ENCODE results near the gene MEF2B. TPM values are rescaled to one million over a fixed set of nuclear protein-coding genes. Genes with fewer than 3 reads are reported as not detected.
A peak's percentile ranks its signal among the peaks of the same experiment; 100 is the strongest.

MEF2B gene
- total RNA-seq, 4 donors from 2014 or later, result 0.49 to 2.2 (median 0.84) TPM; not detected in 1

- 2 to 16% methylated on average over 11 of the region's 11 CpGs for WGBS, 2 donors
- intact Hi-C loops (cut with DNase I; ENCODE audit: low total_unique reads), result no loop called here
- peak overlapping the region; percentile 61 for H3K4me3 ChIP-seq (ENCODE audit: low read depth, poor library complexity, severe bottlenecking)
- no peak for TF ChIP-seq POLR2A (IDR thresholded peaks at IDR 0.05)
- TF ChIP-seq, protein P1, sequence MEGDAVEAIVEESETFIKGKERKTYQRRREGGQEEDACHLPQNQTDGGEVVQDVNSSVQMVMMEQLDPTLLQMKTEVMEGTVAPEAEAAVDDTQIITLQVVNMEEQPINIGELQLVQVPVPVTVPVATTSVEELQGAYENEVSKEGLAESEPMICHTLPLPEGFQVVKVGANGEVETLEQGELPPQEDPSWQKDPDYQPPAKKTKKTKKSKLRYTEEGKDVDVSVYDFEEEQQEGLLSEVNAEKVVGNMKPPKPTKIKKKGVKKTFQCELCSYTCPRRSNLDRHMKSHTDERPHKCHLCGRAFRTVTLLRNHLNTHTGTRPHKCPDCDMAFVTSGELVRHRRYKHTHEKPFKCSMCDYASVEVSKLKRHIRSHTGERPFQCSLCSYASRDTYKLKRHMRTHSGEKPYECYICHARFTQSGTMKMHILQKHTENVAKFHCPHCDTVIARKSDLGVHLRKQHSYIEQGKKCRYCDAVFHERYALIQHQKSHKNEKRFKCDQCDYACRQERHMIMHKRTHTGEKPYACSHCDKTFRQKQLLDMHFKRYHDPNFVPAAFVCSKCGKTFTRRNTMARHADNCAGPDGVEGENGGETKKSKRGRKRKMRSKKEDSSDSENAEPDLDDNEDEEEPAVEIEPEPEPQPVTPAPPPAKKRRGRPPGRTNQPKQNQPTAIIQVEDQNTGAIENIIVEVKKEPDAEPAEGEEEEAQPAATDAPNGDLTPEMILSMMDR (IDR thresholded peaks at IDR 0.05), result no peak
- DNase-seq (ENCODE audit: low spot score in 2 of 2), result no peak
Measured at GRCh38 chr19:19202707-19203011, 32.6 kb upstream of the MEF2B start.

GRCh38 chr19:19201697-19202630 is 31.9 kb upstream of the MEF2B start:
- peak overlapping the region; percentile 61 for H3K4me3 ChIP-seq (ENCODE audit: low read depth, poor library complexity, severe bottlenecking)
- TF ChIP-seq, protein P1 (IDR thresholded peaks at IDR 0.05), result no peak
- TF ChIP-seq POLR2A (IDR thresholded peaks at IDR 0.05), result no peak
- DNase-seq (ENCODE audit: low spot score in 2 of 2), result no peak
- 69 to 77% methylated on average over 19 of the region's 19 CpGs for WGBS, 2 donors
- intact Hi-C loops (cut with DNase I; ENCODE audit: low total_unique reads), result no loop called here

DNA sequence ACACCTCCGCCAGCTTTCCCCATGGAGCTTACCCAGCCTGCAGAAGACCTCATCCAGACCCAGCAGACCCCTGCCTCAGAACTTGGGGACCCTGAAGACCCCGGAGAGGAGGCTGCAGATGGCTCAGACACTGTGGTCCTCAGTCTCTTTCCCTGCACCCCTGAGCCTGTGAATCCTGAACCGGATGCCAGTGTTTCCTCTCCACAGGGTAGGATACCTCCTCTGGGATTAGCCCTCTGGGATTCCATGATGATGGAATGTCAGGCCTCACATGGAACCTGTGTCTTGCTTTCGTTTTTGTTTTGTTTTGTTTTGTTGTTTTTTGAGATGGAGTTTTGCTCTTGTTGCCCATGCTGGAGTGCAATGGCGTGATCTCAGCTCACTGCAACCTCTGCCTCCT is 23.9 kb upstream of the MEF2B start:
- TF ChIP-seq POLR2A (IDR thresholded peaks at IDR 0.05), result no peak
- H3K4me3 ChIP-seq (ENCODE audit: low read depth, poor library complexity, severe bottlenecking), result no peak overlapping the region
- intact Hi-C loops (cut with DNase I; ENCODE audit: low total_unique reads), result no loop called here
- WGBS, 2 donors, result 63 to 71% methylated on average over 5 of the region's 5 CpGs
- no peak for DNase-seq (ENCODE audit: low spot score in 2 of 2)

DNA sequence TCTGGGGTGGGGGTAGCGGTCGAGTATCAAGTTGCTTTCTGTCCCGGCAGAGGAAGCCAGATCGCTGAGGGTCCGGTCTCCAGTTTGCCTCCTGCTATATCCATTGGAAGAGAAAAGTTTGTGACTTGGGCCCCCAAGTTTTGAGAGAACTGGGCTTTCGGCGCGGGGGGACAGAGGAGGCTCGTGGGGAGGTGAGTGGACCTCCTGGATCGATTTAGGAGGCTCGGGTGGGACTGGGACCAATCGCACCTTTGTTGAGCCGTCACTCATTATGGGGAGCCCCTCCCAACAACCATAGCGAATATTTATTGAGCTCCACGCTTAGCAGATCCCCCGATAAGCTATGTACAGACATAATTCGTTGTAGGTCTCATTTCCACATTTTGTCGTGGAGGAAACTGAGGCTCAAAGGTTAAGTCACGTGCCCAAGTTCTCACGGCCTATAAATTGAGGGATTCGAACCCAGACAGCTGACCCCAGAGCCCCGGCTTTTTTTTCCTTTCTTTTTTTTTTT is 22.9 kb upstream of the MEF2B start:
- 0 to 1% methylated on average over 22 of the region's 22 CpGs for WGBS, 2 donors
- peak overlapping the region; percentile 69 for H3K4me3 ChIP-seq (ENCODE audit: low read depth, poor library complexity, severe bottlenecking)
- TF ChIP-seq, protein P1 (IDR thresholded peaks at IDR 0.05), result no peak
- no peak for TF ChIP-seq POLR2A (IDR thresholded peaks at IDR 0.05)
- DNase-seq (ENCODE audit: low spot score in 2 of 2), result no peak
- intact Hi-C loops (cut with DNase I; ENCODE audit: low total_unique reads), result no loop called here

DNA sequence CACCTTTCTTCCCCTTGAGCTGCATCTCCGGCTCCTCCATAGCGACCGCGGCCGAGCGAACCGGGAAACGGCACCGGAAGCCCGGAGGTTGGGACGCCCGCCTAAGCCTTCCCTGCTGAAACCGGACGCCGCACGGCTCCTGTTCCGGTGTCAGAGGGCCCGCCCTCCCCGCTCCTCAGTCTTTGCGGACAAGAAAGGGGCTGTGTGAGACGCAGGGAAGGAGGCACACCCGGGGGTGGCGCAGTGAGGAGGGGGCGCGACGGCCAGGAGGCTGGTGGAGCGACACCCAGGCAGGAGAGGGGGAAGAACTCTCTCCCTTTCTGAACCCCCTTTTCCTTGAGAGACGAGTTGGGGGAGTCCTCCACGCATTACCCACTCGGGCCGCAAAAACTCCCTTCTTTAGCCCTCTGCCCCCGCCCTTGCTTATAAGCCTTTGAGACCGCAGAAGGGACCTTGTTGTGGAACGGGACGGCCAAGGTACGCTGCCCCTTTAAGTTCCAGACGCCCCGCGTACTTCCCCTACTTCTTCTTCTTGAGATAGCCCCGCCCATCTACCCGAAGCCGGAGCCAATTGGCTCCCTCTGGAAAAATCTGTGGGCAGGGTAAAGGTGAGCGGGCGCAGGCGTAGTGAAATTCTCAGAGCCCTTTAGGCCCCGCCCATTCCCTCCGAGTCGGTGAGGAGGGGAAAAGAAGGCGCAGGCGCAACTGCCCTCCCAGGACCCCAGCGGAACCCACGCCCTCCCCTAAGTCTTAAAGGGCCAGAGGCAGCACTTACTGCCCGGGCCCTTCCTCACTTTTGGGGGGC is 22.2 kb upstream of the MEF2B start, which contains the start of the genes BORCS8 and RFXANK:
Gene BORCS8, minus strand, starts transcription at position 75 of the 805 bp plus-strand sequence. Its CDS starts 35 bp downstream, at position 40.
Gene RFXANK, plus strand, starts transcription at position 181 of the 805 bp plus-strand sequence. CDS start 1,689 bp downstream, outside the sequence.
- TF ChIP-seq POLR2A (IDR thresholded peaks at IDR 0.05), result no peak
- TF ChIP-seq, protein P1 (IDR thresholded peaks at IDR 0.05), result no peak
- WGBS, 2 donors, result 0 to 1% methylated on average over 52 to 53 of the region's 53 CpGs
- peak; percentile 100 for DNase-seq (ENCODE audit: low spot score in 2 of 2)
- intact Hi-C loops (cut with DNase I; ENCODE audit: low total_unique reads), result no loop called here
- peak within 1 kb of the TSS; percentile 89 for H3K4me3 ChIP-seq (ENCODE audit: low read depth, poor library complexity, severe bottlenecking)

DNA sequence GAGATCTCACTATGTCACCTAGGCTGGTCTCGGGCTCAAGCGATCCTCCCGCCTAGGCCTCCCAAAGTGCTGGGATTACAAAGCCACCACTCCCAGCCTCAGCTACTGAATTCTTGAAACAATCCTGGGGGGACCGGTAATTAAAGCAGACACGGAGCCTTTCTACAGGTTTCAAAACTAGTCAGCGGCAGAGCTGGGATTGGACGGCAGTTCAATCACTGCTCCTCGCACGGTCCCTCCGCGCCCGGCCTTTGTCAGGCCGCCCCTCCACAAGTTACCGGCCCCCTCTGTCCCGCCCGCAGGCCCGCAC is 21.7 kb upstream of the MEF2B start:
- H3K4me3 ChIP-seq (ENCODE audit: low read depth, poor library complexity, severe bottlenecking), result peak overlapping the region; percentile 89
- DNase-seq (ENCODE audit: low spot score in 2 of 2), result no peak
- intact Hi-C loops (cut with DNase I; ENCODE audit: low total_unique reads), result no loop called here
- no peak for TF ChIP-seq POLR2A (IDR thresholded peaks at IDR 0.05)
- WGBS, 2 donors, result 0 to 1% methylated on average over 17 of the region's 17 CpGs

Measured in lower leg skin (tissue), 4 donors.